ENCODE measurements around the gene KCNK15.

KCNK15 gene

GRCh38 chr20:44747166-44748004 is 1.7 kb downstream of the KCNK15 start:
- peak; percentile 74 for TF ChIP-seq CTCF (IDR thresholded peaks at IDR 0.05; ENCODE audit: low read depth, low read length)
- no peak overlapping the region for H3K4me3 ChIP-seq (replicated peaks in 1 of 2; ENCODE audit: low read depth in 2 of 2, low read length in 2 of 2)
- DNase-seq (ENCODE audit: low read depth in 2 of 2), result peak; percentile 82 to 83

- no peak overlapping the region for H3K4me3 ChIP-seq (replicated peaks in 1 of 2; ENCODE audit: low read depth in 2 of 2, low read length in 2 of 2)
- no peak for TF ChIP-seq CTCF (IDR thresholded peaks at IDR 0.05; ENCODE audit: low read depth, low read length)
- peak in 1 of 2 donors; percentile 22 for DNase-seq (ENCODE audit: low read depth in 2 of 2)
These were observed 2.3 kb downstream of the KCNK15 start for GRCh38 chr20:44748005-44748370.

- DNase-seq (ENCODE audit: low read depth in 2 of 2), result no peak
- TF ChIP-seq CTCF (IDR thresholded peaks at IDR 0.05; ENCODE audit: low read depth, low read length), result peak; percentile 17
- H3K4me3 ChIP-seq (replicated peaks in 1 of 2; ENCODE audit: low read depth in 2 of 2, low read length in 2 of 2), result no peak overlapping the region
These were observed 4.6 kb downstream of the KCNK15 start for GRCh38 chr20:44750081-44750805.

GRCh38 chr20:44752099-44752931 is 6.7 kb downstream of the KCNK15 start:
- TF ChIP-seq CTCF (IDR thresholded peaks at IDR 0.05; ENCODE audit: low read depth, low read length), result no peak
- no peak for DNase-seq (ENCODE audit: low read depth in 2 of 2)
- no peak overlapping the region for H3K4me3 ChIP-seq (replicated peaks in 1 of 2; ENCODE audit: low read depth in 2 of 2, low read length in 2 of 2)

- H3K4me3 ChIP-seq (replicated peaks in 1 of 2; ENCODE audit: low read depth in 2 of 2, low read length in 2 of 2), result no peak overlapping the region
- no peak for DNase-seq (ENCODE audit: low read depth in 2 of 2)
- no peak for TF ChIP-seq CTCF (IDR thresholded peaks at IDR 0.05; ENCODE audit: low read depth, low read length)
These were observed 8.9 kb downstream of the KCNK15 start for GRCh38 chr20:44754554-44754953.

- no peak for DNase-seq (ENCODE audit: low read depth in 2 of 2)
- H3K4me3 ChIP-seq (replicated peaks in 1 of 2; ENCODE audit: low read depth in 2 of 2, low read length in 2 of 2), result no peak overlapping the region
- TF ChIP-seq CTCF (IDR thresholded peaks at IDR 0.05; ENCODE audit: low read depth, low read length), result no peak
These were observed 10.5 kb downstream of the KCNK15 start for GRCh38 chr20:44756011-44756688.

Data from cardiac fibroblast (primary cell).